IMR-90 (cell line): Measurements from ENCODE around the gene ESPL1.

Source experiments
- CEBPB ChIP-seq: IDR thresholded peaks from 2 replicates; pipeline ENCODE4 v1.6.1; 2012; ENCODE audit warnings: low read depth, low read length, improper control_type of control experiment
- POLR2A ChIP-seq: IDR thresholded peaks from 2 replicates; pipeline ENCODE4 v1.6.1; 2012; ENCODE audit warnings: mild to moderate bottlenecking, low read depth, low read length
- SMC3 ChIP-seq: fragments of 150-350 bp; IDR thresholded peaks from 2 replicates; pipeline ENCODE4 v1.6.1; 2016; ENCODE audit warnings: low read depth, mild to moderate bottlenecking, antibody characterized with exemption, low read length, moderate library complexity
- TF ChIP-seq, protein P1 (sequence below): conservative IDR thresholded peaks from 2 replicates; pipeline ENCODE4 v1.5.1; 2012; ENCODE audit warnings: mild to moderate bottlenecking, low read depth, low read length, improper control_type of control experiment
- TF ChIP-seq, protein P2 (sequence below): fragments of 150-350 bp; IDR thresholded peaks from 2 replicates; pipeline ENCODE4 v1.6.1; 2017; ENCODE audit warnings: mild to moderate bottlenecking, antibody characterized with exemption, low read length, low read depth

DNA sequence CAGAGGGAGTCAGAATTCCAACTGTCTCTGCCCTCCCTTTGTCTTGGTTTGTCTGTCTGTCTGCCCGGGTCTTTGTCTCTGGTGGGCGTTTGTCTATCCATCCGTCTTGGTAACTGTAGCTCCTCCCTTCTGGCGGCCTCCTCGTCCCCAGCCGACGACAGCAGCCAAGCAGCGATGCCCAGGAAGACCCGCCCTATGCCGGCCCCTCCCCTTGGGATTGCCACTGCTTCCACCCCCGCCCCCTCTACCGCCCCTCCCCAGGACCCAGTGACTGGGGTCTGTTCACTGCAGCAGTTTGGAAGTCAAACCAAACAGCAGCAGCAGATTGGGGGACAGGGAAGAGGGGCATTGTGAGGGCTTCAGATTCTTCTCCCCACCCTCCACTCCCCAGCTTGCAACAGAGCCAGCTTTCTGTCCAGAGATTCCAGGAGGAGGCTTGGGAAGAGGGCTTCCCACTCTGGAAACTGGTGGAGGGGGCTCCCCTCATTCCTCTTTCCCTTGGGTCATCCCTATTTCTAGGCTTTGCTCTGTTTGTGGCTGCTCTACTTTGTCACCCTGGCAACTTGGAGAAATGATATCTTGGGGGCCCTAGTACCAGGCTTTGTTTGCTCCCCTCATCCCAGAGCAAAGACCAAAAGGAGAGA is 33.7 kb upstream of the ESPL1 start:
- TF ChIP-seq, protein P1, sequence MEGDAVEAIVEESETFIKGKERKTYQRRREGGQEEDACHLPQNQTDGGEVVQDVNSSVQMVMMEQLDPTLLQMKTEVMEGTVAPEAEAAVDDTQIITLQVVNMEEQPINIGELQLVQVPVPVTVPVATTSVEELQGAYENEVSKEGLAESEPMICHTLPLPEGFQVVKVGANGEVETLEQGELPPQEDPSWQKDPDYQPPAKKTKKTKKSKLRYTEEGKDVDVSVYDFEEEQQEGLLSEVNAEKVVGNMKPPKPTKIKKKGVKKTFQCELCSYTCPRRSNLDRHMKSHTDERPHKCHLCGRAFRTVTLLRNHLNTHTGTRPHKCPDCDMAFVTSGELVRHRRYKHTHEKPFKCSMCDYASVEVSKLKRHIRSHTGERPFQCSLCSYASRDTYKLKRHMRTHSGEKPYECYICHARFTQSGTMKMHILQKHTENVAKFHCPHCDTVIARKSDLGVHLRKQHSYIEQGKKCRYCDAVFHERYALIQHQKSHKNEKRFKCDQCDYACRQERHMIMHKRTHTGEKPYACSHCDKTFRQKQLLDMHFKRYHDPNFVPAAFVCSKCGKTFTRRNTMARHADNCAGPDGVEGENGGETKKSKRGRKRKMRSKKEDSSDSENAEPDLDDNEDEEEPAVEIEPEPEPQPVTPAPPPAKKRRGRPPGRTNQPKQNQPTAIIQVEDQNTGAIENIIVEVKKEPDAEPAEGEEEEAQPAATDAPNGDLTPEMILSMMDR: no peak
- TF ChIP-seq, protein P2, sequence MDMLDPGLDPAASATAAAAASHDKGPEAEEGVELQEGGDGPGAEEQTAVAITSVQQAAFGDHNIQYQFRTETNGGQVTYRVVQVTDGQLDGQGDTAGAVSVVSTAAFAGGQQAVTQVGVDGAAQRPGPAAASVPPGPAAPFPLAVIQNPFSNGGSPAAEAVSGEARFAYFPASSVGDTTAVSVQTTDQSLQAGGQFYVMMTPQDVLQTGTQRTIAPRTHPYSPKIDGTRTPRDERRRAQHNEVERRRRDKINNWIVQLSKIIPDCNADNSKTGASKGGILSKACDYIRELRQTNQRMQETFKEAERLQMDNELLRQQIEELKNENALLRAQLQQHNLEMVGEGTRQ: no peak
- TF ChIP-seq POLR2A: no peak
- no peak for TF ChIP-seq CEBPB
- TF ChIP-seq SMC3: no peak
